H1 (cell line): ENCODE measurements around the gene RXRA. TPM values are rescaled to one million over a fixed set of nuclear protein-coding genes. Genes with fewer than 3 reads are reported as not detected.

ENCODE experiments used
- CTCF ChIA-PET: fragments of 300-600 bp; sonication (Branson Sonifier 250); formaldehyde crosslinking; loops from one replicate; lab custom pipeline; 2021; ENCODE audit not compliant: partially characterized antibody; lab: Charles Lee
- POLR2A ChIA-PET: fragments of 300-600 bp; sonication (Branson Sonifier 250); formaldehyde crosslinking; loops from one replicate; lab custom pipeline; 2021; ENCODE audit warnings: inconsistent platforms; ENCODE audit not compliant: partially characterized antibody; lab: Charles Lee
- DNase-seq, 2 experiments: peaks; one replicate each; pipeline versions ENCODE4 v3.0.0 to v3.0.0-alpha.2; 2010 to 2022; ENCODE audit warnings: low spot score in 2 of 2, low read depth in 1 of 2, mixed read lengths in 1 of 2
- FAIRE-seq: peaks from 2 replicates; lab custom pipeline; 2011; peaks lifted over from hg19 to GRCh38; lab: Jason Lieb, UNC
- H2AFZ ChIP-seq: 2 replicates; pipeline ENCODE4 v1.8.1; 2012; ENCODE audit warnings: low read length, inconsistent platforms
- H2AK5ac ChIP-seq: 2 replicates; pipeline ENCODE4 v1.6.1; 2013; ENCODE audit warnings: low read depth, low read length
- H2BK120ac ChIP-seq: replicated peaks from 2 replicates; pipeline ENCODE3; 2013; ENCODE audit warnings: low read depth, low read length, inconsistent platforms
- H2BK12ac ChIP-seq: 2 replicates; pipeline ENCODE4 v1.6.1; 2013; ENCODE audit warnings: low read depth, low read length
- H2BK15ac ChIP-seq: 2 replicates; pipeline ENCODE4 v1.6.1; 2013; ENCODE audit warnings: low read length
- H2BK20ac ChIP-seq: 2 replicates; pipeline ENCODE4 v1.6.1; 2013; ENCODE audit warnings: low read length
- H2BK5ac ChIP-seq: 2 replicates; pipeline ENCODE4 v1.6.1; 2013; ENCODE audit warnings: low read depth, low read length
- H3K14ac ChIP-seq: 2 replicates; pipeline ENCODE4 v1.6.1; 2013; ENCODE audit warnings: inconsistent platforms; ENCODE audit not compliant: insufficient read length
- H3K18ac ChIP-seq: 2 replicates; pipeline ENCODE4 v1.6.1; 2013; ENCODE audit warnings: low read length; ENCODE audit errors: extremely low read depth
- H3K23ac ChIP-seq: 2 replicates; pipeline ENCODE4 v1.6.1; 2013; ENCODE audit warnings: inconsistent platforms; ENCODE audit not compliant: insufficient read length
- H3K23me2 ChIP-seq: 2 replicates; pipeline ENCODE4 v1.6.1; 2013; ENCODE audit warnings: low read depth, low read length
- H3K27ac ChIP-seq: 2 replicates; pipeline ENCODE4 v1.6.1; 2011; ENCODE audit warnings: low read depth, low read length, inconsistent platforms
- H3K27me3 ChIP-seq, 4 experiments: replicated peaks in 1 of 4; 1 replicate in 1 of 4; 2 replicates in 3 of 4; pipeline versions ENCODE4 v1.6.1 to v1.8.1; 2011 to 2013; ENCODE audit warnings: low read length in 3 of 4, mild to moderate bottlenecking in 3 of 4, inconsistent platforms in 2 of 4, mixed read lengths in 2 of 4, moderate library complexity in 1 of 4; ENCODE audit not compliant: control insufficient read depth in 3 of 4, insufficient read depth in 3 of 4; ENCODE audit errors: extremely low read depth in 1 of 4
- H3K36me3 ChIP-seq, 4 experiments: 2 replicates each; pipeline versions ENCODE4 v1.6.1 to v1.8.1; 2011 to 2013; ENCODE audit warnings: mild to moderate bottlenecking in 4 of 4, low read length in 3 of 4, moderate library complexity in 2 of 4, control low read depth in 1 of 4, inconsistent platforms in 1 of 4; ENCODE audit not compliant: insufficient read depth in 4 of 4, control insufficient read depth in 2 of 4
- H3K4ac ChIP-seq: replicated peaks from 2 replicates; pipeline ENCODE3; 2013; ENCODE audit warnings: low read length, low read depth, mixed read lengths, inconsistent platforms; ENCODE audit not compliant: insufficient read length
- H3K4me1 ChIP-seq, 4 experiments: replicated peaks in 1 of 4; 1 replicate in 1 of 4; 2 replicates in 3 of 4; pipeline versions ENCODE4 v1.6.1 to v1.8.1; 2011 to 2013; ENCODE audit warnings: low read length in 3 of 4, inconsistent platforms in 2 of 4, mixed read lengths in 1 of 4; ENCODE audit not compliant: insufficient read depth in 4 of 4, control insufficient read depth in 3 of 4
- H3K4me2 ChIP-seq, 2 experiments: 2 replicates each; pipeline versions ENCODE4 v1.6.1 to v1.8.1; 2011 to 2013; ENCODE audit warnings: low read depth in 2 of 2, low read length in 2 of 2, control low read depth in 1 of 2, inconsistent platforms in 1 of 2, mild to moderate bottlenecking in 1 of 2; ENCODE audit not compliant: insufficient read depth in 1 of 2
- H3K4me3 ChIP-seq, 4 experiments: fragments of 200-600, 300-600 bp in 1 of 4; sonication (generic), shearing (Covaris generic), sonication (Bioruptor Twin) in 1 of 4; 2 replicates each; pipeline versions ENCODE4 v1.5.1 to v1.8.1; 2011 to 2016; ENCODE audit warnings: low read length in 4 of 4, low read depth in 3 of 4, control low read depth in 2 of 4, inconsistent platforms in 2 of 4, mild to moderate bottlenecking in 2 of 4, mixed read lengths in 1 of 4, moderate library complexity in 1 of 4; ENCODE audit not compliant: insufficient read depth in 2 of 4; ENCODE audit errors: extremely low read depth in 1 of 4
- H3K56ac ChIP-seq: replicated peaks from 2 replicates; pipeline ENCODE3; 2013; ENCODE audit warnings: low read depth, mild to moderate bottlenecking, mixed read lengths, low read length, inconsistent platforms; ENCODE audit not compliant: insufficient read length
- H3K79me1 ChIP-seq: 2 replicates; pipeline ENCODE4 v1.6.1; 2013; ENCODE audit warnings: low read depth, low read length, control low read depth
- H3K79me2 ChIP-seq, 2 experiments: 2 replicates each; pipeline versions ENCODE4 v1.6.1 to v1.8.1; 2012 to 2013; ENCODE audit warnings: low read length in 2 of 2, mild to moderate bottlenecking in 2 of 2, inconsistent platforms in 1 of 2; ENCODE audit not compliant: insufficient read depth in 2 of 2, control insufficient read depth in 1 of 2
- H3K9ac ChIP-seq, 4 experiments: replicated peaks in 1 of 4; 1 replicate in 1 of 4; 2 replicates in 3 of 4; pipeline versions ENCODE4 v1.6.1 to v1.8.1; 2011 to 2013; ENCODE audit warnings: low read depth in 3 of 4, low read length in 3 of 4, control low read depth in 2 of 4, mild to moderate bottlenecking in 2 of 4, moderate library complexity in 2 of 4, inconsistent platforms in 1 of 4; ENCODE audit errors: extremely low read depth in 1 of 4
- H3K9me3 ChIP-seq, 2 experiments: 2 replicates each; pipeline versions ENCODE4 v1.6.1 to v1.8.1; 2012 to 2013; ENCODE audit warnings: mild to moderate bottlenecking in 2 of 2, moderate library complexity in 2 of 2, control low read depth in 1 of 2, inconsistent platforms in 1 of 2, low read depth in 1 of 2, low read length in 1 of 2, mixed read lengths in 1 of 2; ENCODE audit not compliant: insufficient read depth in 2 of 2
- H4K20me1 ChIP-seq, 2 experiments: replicated peaks in 1 of 2; 2 replicates each; pipeline versions ENCODE3 to v1.8.1; 2011 to 2013; ENCODE audit warnings: inconsistent platforms in 2 of 2, low read length in 2 of 2, mild to moderate bottlenecking in 1 of 2; ENCODE audit not compliant: insufficient read depth in 2 of 2, control insufficient read depth in 1 of 2
- H4K5ac ChIP-seq: 2 replicates; pipeline ENCODE4 v1.6.1; 2013; ENCODE audit warnings: low read length, low read depth, mixed read lengths, inconsistent platforms; ENCODE audit not compliant: insufficient read length
- H4K8ac ChIP-seq: 2 replicates; pipeline ENCODE4 v1.8.0; 2013; ENCODE audit warnings: mild to moderate bottlenecking, moderate library complexity, low read length, inconsistent platforms; ENCODE audit not compliant: insufficient read depth; ENCODE audit errors: extremely low read depth
- H4K91ac ChIP-seq: replicated peaks from 2 replicates; pipeline ENCODE3; 2013; ENCODE audit warnings: low read length, mixed read lengths, inconsistent platforms; ENCODE audit not compliant: insufficient read length
- ASH2L ChIP-seq: fragments of 200-600, 300-600 bp; sonication (generic); IDR thresholded peaks from one replicate; pipeline ENCODE4 v1.7.1; 2017; ENCODE audit warnings: low read length
- CREB1 ChIP-seq: IDR thresholded peaks from 2 replicates; pipeline ENCODE4 v1.6.1; 2012; ENCODE audit warnings: inconsistent platforms
- CTBP2 ChIP-seq: IDR thresholded peaks from 2 replicates; pipeline ENCODE4 v1.7.0; 2011; ENCODE audit warnings: borderline replicate concordance, mild to moderate bottlenecking, moderate library complexity, mixed read lengths, low read length; ENCODE audit not compliant: insufficient read depth, insufficient read length
- GTF2F1 ChIP-seq: IDR thresholded peaks from 2 replicates; pipeline ENCODE4 v1.6.1; 2012; ENCODE audit warnings: low read depth, low read length, improper control_type of control experiment, borderline replicate concordance
- KDM1A ChIP-seq: fragments of 200-600, 300-600 bp; sonication (generic); IDR thresholded peaks from 2 replicates; pipeline ENCODE4 v1.7.1; 2016; ENCODE audit warnings: mild to moderate bottlenecking, low read length, borderline replicate concordance
- SAP30 ChIP-seq: fragments of 300-600 bp; sonication (generic); IDR thresholded peaks from 2 replicates; pipeline ENCODE4 v1.7.1; 2012; ENCODE audit warnings: low read length, moderate library complexity, mild to moderate bottlenecking, inconsistent platforms; ENCODE audit not compliant: insufficient read depth, insufficient replicate concordance
- SUZ12 ChIP-seq: fragments of 200-600 bp; sonication (generic); IDR thresholded peaks from 2 replicates; pipeline ENCODE4 v1.6.1; 2012; ENCODE audit warnings: mild to moderate bottlenecking, inconsistent platforms, low read length, moderate library complexity, mixed read lengths
- WGBS, 2 experiments: shearing (Covaris generic) in 1 of 2; methylation state at CpG; one replicate each; pipeline versions ENCODE4 v1.1.6 to v1.1.7; 2013 to 2015; ENCODE audit warnings: low lambda C conversion rate in 2 of 2, mixed read lengths in 2 of 2, inconsistent platforms in 1 of 2, low coverage in 1 of 2, missing lambda C conversion rate in 1 of 2; ENCODE audit not compliant: insufficient replicate concordance in 2 of 2, insufficient coverage in 1 of 2, insufficient read length in 1 of 2; ENCODE audit errors: extremely low coverage in 1 of 2, missing lambda C conversion rate in 1 of 2; 5-methylcytosine and 5-hydroxymethylcytosine counted together
- polyA plus RNA-seq, 7 experiments: library from polyadenylated mRNA; depleted of rRNA in 3 of 7; stranded (reverse) in 5 of 7; unstranded in 2 of 7; fragments of >200 nt in 5 of 7; fragments of 200-250 nt in 2 of 7; gene quantifications; 1 replicate in 5 of 7; 2 replicates in 1 of 7; 4 replicates in 1 of 7; pipeline versions ENCODE4 v1.2.1 to v1.2.3, GENCODE V29; 2011 to 2013; ENCODE audit warnings: missing spikeins in 2 of 7, mixed read lengths in 2 of 7
- total RNA-seq: library from RNA; stranded (reverse); fragmentation: NEBNext Ultra II Directional; extraction: Animal tissue kit (Norgen Biotek cat#: 25700); gene quantifications from 2 replicates; pipeline ENCODE4 v1.2.1, GENCODE V29; 2021

The RXRA gene
- total and polyA plus RNA-seq, 2 of the 8 experiments (the other 6 are each of a cell fraction or from before 2014, with no cell fraction given) = 9.8 to 29.4 TPM

DNA sequence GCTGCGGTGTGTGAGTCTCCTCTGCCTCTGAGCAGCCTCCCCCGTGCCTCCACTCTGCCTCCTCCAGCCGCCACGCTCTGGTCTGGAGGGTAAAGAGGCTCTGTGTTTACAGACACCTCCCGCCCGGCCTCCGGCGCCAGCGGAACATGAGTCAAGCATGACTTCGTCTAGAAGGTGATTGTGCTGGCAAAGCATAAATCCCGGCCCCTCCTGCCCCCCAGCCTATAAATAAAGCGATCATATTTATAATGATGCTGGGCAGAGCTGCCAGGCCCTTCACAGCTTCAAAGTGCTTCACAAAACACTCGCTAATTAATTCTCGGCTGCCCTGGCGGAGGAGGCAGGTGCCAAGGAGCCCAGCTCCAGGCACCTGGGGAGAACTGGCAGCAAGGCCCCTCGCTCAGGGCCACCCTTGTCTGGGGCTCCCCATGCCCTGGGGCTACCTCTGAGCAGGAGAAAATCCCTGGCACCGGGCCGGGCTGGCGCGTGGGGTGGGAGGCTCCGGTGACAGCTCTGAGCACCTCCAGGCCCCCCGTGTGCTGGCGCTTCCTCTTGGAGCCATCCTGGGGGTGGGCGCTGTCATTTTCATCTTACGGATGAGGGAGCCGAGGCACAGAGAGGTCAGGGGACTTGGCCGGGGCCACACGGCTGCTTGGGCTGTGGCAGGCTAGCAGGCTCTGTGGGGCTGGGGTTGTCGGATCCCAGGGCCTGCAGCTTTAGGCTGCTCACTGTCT is 87.8 kb downstream of the RXRA start:
- Histone ChIP-seq H2AK5ac (no peak overlapping the region), H3K56ac (no peak overlapping the region), H2BK12ac (no peak overlapping the region), H2BK15ac (no peak overlapping the region), H2BK5ac (no peak overlapping the region; the same call in 1 of the 2 replicates), H3K18ac (no peak overlapping the region), H3K14ac (no peak overlapping the region), H3K4me1 (peaks cover 0 to 11% (median 2%) of the 10 kb centered on the region in 4 experiments; a peak in 4 of 7 replicates), H3K9ac (no peak overlapping the region; a peak in 2 of 7 replicates), H4K91ac (no peak overlapping the region), H4K20me1 (peaks cover 4 to 5% of the 10 kb centered on the region in 2 experiments), H2AFZ (no peak overlapping the region), H3K79me2 (no peaks in the 10 kb centered on the region), H4K5ac (no peak overlapping the region), H4K8ac (peak overlapping the region; percentile 25; the same call in 1 of the 2 replicates), H2BK120ac (no peak overlapping the region), H3K4me2 (no peak overlapping the region), H3K27ac (no peak overlapping the region), H3K4ac (no peak overlapping the region), H3K9me3 (no peaks in the 10 kb centered on the region), H3K23ac (no peak overlapping the region), H3K27me3 (no peaks in the 10 kb centered on the region), H3K4me3 (no peak overlapping the region), H3K23me2 (no peaks in the 10 kb centered on the region; the same call in 1 of the 2 replicates), H3K36me3 (peaks cover 0 to 6% (median 0%) of the 10 kb centered on the region in 4 experiments; a peak in 1 of 8 replicates), H2BK20ac (no peak overlapping the region), H3K79me1 (peaks cover 7% of the 10 kb centered on the region)
- POLR2A ChIA-PET = no interaction called here
- WGBS, 2 experiments = 87% methylated on average over 19 of the region's 29 CpGs; no CpG with 5 or more reads in 1 of the 2 experiments
- TF ChIP-seq KDM1A (no peak), SAP30 (no peak), ASH2L (no peak), GTF2F1 (no peak), SUZ12 (no peak), CTBP2 (no peak), CREB1 (no peak)
- DNase-seq (no peak), FAIRE-seq (no peak)
- CTCF ChIA-PET = interaction anchor here (0.6 to 1.5 kb wide), 4 partner anchors 15 to 293 kb away, joined by 3 to 4 read pairs (median 3); no protein-coding TSS in a partner anchor
